B cell (primary cell): ENCODE results near the gene LDLRAD1.

Experiments used
- EZH2 ChIP-seq: IDR thresholded peaks from 2 replicates; pipeline ENCODE4 v1.6.1; 2012; ENCODE audit warnings: borderline replicate concordance, low read depth, mild to moderate bottlenecking, moderate library complexity, low read length; ENCODE audit not compliant: insufficient read depth, poor library complexity, severe bottlenecking
- TF ChIP-seq, protein P1 (sequence below): fragments of 200-600 bp; IDR thresholded peaks from one replicate; pipeline ENCODE4 v1.8.0; 2022; ENCODE audit warnings: antibody characterized with exemption, mild to moderate bottlenecking

DNA sequence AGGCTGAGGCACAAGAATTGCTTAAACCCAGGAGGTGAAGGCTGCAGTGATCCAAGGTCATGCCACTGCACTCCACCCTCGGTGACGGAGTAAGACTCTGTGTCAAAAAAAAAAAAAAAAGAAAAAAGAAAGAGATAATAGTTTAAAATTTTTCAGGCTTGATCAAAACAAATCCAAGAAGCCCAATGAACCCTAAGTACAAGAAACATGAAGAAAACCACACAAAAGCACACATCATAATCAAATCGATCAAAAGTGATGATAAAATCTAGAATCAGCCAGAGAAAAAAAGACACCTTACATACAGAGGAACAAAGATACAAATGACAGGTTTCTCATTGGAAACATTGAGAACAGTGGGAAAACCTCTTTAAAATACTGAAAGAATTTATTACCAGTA is 31.5 kb downstream of the LDLRAD1 start:
- TF ChIP-seq, protein P1, sequence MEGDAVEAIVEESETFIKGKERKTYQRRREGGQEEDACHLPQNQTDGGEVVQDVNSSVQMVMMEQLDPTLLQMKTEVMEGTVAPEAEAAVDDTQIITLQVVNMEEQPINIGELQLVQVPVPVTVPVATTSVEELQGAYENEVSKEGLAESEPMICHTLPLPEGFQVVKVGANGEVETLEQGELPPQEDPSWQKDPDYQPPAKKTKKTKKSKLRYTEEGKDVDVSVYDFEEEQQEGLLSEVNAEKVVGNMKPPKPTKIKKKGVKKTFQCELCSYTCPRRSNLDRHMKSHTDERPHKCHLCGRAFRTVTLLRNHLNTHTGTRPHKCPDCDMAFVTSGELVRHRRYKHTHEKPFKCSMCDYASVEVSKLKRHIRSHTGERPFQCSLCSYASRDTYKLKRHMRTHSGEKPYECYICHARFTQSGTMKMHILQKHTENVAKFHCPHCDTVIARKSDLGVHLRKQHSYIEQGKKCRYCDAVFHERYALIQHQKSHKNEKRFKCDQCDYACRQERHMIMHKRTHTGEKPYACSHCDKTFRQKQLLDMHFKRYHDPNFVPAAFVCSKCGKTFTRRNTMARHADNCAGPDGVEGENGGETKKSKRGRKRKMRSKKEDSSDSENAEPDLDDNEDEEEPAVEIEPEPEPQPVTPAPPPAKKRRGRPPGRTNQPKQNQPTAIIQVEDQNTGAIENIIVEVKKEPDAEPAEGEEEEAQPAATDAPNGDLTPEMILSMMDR: no peak
- no peak for TF ChIP-seq EZH2
